Daoy (cell line): ENCODE data around the gene USP32. TPM values are rescaled to one million over a fixed set of nuclear protein-coding genes. Genes with fewer than 3 reads are reported as not detected.
"Not testable (repeated sequence)": the region's sequence is repeated elsewhere in the genome, so short reads cannot be mapped to it uniquely, and the experiment has no call there.

Experiments used
- DNase-seq: peaks from one replicate; pipeline ENCODE4 v3.0.0-alpha.2; 2015; ENCODE audit warnings: low read depth
- total RNA-seq: library from RNA; depleted of rRNA; stranded (reverse); fragments of >200 nt; shearing (Covaris generic); gene quantifications from 2 replicates; pipeline ENCODE4 v1.2.3, GENCODE V29; 2014

Gene USP32
- total RNA-seq, 1 experiment from 2014 or later = 18.4 TPM

DNA sequence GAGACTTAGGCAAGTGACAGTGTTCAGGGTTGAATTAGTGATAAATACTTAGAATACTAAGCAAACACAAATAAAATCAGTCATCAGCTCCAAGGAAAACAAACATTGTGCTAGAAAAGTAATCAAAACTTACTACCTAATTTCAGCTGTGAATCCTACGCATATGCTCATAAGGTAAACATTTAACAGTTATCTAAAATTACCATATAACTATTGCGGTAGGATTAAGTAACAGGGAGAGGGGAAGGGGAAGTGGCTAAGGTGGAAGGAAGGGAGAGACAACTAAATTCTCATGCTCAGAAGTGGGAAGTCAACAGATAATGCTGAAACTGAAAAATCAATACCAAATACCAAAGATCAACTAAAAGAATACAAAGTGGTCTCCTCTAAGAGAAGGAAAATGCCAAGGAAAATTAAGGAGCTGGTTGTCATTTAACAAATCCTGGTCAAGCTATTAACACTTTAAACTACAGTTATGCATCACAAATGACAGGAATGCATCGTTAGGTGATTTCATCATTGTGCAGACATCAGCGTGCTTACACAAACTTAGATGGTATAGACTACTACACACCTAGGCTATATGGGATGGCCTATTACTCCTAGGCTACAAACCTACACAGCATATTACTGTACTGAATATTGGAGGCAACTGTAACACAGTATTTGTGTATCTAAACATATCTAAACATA is 20.0 kb downstream of the USP32 start:
- DNase-seq = no peak

DNA sequence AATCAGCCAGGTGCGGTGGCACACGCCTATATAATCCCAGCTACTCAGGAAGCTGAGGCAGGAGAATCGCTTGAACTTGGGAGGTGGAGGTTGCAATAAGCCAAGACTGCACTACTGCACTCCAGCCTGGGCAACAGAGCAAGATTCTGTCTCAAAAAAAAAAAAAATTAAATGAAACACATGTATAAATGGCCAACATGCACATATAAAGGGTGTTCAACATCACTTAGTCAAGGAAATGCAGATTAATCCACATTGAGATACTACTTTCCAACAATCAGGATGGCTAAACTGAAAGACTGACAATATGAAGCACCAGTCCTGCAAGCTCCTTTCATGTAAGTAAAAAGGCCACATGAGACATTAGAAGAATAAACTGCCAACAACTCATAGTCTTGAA is 20.5 kb downstream of the USP32 start:
- no peak for DNase-seq

DNA sequence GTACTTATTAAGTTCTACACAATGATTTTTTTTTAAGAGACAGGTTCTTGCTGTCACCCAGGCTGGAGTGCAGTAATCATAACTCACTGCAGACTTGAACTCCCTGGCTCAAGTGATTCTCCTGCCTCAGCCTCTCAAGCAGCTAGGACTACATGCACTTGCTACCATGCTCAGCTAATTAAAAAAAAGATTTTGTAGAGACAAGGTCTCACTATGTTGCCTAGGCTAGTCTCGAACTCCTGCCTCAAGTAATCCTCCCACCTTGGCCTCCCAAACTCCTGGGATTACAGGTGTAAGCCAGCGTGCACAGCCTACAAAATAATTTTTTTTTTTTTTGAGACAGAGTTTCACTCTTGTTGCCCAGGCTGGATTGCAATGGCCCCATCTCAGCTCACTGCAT is 22.2 kb downstream of the USP32 start:
- no peak for DNase-seq

DNA sequence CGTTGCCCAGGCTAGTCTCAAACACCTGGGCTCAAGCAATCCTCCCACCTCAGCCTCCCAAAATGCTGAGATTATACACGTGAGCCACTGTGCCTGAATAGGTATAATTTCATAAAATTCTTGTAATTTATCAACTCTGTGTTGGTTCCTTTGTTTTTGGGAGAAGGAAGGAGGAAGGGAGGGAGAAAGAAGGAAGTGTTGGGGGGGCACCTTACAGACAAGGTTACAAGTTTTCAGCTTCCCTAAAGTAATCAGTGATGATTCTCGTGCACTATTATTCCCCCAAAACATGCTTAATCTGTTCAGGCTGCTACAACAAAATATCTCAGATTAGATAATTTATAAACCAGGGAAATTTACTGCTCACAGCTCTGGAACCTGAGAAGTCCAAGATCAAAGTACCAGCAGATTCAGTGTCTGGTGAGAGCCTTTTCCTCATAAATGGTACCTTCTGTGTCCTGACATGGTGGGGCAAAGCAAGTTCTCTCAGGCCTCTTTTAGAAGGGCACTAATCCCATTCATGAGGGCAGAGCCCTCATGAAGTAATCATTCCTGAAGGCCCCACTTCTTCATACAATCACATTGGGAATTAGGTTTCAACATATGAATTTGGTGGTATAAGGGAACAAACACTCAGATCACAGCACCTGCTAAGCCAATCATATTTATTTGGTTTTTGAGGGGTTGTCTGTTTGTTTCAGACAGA is 28.1 kb downstream of the USP32 start:
- no peak for DNase-seq

DNA sequence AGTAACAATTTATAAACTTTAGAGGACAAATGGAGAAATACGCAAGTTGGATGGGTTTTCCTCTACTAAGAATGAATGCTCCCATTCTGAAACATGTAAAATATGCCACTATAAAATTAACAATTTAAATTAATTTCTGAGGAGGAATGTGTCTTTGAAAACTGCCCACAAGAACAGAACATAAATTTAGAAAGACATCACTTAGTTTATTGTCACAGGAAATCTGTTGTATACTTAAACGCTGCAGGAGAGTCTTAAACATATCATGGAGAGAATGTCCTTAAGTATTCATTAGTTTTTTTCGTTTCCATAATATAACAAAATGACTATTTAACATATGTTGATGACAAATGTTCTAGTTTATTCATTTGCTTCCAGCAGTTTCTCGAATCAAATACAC is 29.6 kb downstream of the USP32 start:
- no peak for DNase-seq

DNA sequence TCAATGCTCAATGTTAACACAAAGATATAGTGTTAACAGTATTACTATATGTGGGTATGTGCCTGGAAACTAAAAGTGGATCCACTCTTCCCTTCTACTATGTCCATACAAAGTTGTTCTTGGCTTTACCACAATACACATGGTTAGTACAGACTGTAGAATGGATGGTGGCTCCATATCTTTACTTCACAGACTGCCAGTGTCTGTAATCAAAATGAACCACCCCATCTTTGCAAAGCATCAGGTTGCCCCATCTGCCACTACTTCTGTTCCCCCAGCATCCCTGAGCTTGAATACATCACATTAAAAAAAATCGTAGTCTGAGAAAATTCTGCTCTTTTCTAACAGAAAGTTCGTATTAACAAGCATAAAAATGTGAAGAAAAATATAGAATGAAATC is 30.0 kb downstream of the USP32 start:
- no peak for DNase-seq

DNA sequence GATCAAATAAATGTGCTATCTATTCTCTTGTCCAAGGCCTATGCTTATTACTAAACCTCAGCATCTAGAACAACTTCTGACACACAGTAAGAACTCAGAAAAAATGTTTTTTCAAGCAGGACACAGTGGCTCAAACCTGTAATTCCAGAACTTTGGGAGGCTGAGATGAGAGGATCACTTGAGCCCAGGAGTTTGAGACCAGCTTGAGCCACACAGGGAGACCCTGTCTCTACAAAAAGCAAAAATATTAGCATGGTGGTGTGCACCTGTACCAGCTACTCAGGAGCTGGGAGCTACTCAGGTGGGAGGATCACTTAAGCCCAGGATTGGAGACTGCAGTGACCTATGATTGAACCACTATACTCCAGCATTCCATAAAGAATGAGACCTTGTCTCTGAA is 32.5 kb downstream of the USP32 start:
- DNase-seq = no peak

DNA sequence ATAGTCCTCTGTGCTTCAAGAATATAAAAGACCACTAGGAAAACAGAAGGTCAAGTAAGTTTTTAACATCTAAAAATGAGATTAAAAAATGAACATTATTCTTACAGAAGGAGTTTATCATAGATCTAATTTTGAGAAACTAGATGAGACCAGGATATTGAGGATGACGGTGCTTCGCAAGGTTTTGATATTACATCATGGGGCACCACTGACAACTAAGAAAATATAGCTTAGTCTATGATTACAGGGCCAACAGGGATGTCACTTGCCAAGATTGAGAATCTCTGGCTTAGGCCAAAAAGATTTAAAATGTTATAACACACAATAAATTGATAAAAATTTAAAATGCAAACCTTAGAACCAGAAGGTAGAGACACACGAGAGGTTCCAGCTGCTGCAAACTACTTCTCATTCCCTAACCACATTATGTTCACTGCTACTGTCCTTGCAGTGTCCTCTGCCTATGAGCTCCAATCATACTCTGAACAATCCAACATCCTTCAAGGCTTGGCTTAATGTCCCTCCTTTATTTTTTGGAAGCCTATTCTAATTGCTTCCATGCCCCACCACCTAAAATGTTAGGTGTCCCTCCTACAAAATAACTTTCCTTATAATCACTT is 33.2 kb downstream of the USP32 start:
- DNase-seq = no peak

DNA sequence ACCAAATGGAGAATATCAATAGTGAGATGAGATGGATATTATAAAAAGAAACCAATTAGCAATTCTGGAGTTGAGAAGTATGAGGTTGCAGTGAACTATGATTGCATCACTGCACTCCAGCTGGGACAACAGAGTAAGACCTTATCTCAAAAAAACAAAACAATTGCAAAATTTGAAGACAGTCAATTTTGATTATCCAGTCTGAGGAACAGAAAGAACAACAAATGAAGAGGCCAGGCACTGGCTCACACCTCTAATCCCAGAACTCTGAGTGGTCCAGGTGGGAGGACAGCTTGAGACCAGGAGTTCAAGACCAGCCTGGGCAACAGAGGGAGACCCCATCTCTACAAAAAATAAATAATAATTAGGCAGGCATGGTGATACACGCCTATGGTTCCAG is 35.0 kb downstream of the USP32 start:
- no peak for DNase-seq

DNA sequence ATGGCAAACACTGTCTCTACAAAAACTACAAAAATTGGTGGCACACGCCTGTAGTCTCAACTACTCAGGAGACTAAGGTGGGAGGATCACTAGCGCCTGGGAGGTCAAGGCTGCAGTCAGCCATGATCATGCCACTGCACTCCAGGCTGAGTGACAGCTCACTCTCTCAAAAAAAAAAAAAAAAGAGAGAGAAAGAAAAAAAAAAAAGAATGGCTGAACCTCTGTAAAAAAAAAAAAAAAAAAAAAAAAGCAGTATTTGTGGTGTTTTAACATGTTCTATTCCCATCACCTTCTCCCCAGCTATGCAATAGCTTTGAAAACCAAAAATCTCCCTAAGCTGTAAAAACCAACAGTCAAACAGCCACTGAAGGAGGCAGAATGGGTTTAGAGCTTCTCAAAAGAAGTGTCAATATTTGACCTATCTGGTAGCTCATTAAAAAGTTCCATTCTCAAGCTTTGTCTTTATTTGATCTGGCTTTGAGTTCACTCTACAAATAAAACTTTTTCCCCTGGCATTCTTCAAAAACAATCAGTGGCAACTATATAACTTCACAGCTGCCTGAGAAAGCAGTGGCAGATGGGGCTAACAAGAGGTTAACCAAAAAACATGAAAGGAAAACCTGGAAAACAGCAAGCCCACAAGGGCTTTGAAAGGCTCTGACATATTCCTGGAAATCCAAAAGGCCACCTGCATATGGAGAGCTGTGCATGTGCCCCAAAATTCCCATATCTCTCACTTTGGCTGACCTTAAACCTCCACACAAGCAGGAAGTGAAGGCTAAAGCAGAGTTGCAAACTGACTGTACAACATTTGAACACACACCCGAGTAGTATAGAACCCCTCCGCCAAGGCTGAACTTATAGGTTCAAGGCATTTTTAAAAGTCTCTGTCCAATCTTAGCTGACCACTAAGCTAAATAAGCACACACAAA is 36.0 kb downstream of the USP32 start:
- no peak for DNase-seq

DNA sequence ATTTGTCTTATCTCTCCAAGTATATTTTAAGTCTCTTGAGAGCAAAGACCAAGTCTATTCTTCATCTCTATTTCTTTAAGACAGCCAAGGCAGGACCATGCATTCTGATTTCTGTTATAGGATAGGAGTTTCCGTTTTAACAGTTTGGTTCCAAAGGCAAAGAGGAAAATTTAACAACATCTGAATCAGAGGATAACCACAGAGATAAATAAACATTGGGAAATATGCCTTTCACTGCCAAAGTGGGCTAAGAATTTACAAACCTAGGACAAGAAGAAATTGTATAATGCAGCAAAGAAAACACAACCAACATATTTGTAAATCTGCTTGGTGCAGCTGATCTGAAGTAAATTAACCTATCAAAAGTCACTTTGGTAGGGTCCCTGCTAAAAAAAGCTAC is 37.7 kb downstream of the USP32 start:
- peak; percentile 1 for DNase-seq

DNA sequence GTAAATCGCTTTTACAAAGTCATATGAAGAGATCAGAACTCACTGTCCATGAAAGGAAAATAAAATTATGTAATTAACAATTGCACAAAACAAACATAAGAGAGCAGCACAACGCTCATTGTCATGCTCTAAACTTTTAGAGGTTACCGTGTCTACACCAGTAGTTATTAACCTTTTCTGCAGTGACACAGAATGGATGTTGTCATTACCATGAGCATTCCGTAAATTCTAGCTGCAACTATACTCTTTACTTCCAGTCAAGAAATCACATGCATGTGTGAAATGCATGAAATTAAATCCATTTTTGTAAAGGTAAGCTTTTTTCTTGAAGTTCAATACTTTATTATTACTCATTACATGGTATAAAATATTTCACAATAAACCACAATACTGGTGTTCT is 38.2 kb downstream of the USP32 start:
- DNase-seq = no peak

DNA sequence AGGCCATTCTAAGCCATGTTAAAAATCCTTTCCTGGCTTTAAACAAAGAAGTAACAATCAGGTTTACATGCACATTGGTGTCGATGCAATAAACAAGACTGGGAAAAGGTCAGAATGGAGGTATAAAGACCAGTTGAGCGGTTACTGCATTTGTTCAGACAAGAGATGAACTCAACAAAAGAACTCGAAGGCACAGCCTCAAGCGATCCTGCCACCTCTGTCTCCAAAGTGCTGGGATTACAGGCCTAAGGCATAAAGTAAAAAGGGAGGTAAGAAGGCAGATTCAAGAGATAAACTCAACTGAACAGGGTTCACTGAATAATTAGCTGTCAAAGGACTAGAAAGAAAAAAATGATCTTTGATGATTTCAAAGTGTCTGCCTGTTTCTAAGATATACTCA is 39.4 kb downstream of the USP32 start:
- no peak for DNase-seq

DNA sequence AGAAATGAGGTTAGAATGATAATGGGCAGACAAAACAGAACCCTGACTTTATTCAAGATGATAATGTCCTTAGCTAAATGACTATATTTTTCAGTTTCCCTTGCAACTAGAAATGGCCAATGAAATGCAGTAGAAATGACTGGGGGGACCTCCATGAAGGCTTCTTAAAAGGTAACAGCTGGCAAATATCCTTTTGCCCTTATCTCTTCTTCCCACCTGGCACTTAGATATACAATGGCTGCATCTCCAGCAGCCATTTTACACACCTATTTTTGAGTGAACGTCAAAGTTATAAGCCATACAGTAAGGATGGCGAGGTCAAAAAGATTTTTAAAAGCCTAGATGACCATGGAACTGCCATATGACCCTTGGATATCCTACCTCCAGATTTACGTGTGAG is 39.9 kb downstream of the USP32 start:
- DNase-seq = no peak

DNA sequence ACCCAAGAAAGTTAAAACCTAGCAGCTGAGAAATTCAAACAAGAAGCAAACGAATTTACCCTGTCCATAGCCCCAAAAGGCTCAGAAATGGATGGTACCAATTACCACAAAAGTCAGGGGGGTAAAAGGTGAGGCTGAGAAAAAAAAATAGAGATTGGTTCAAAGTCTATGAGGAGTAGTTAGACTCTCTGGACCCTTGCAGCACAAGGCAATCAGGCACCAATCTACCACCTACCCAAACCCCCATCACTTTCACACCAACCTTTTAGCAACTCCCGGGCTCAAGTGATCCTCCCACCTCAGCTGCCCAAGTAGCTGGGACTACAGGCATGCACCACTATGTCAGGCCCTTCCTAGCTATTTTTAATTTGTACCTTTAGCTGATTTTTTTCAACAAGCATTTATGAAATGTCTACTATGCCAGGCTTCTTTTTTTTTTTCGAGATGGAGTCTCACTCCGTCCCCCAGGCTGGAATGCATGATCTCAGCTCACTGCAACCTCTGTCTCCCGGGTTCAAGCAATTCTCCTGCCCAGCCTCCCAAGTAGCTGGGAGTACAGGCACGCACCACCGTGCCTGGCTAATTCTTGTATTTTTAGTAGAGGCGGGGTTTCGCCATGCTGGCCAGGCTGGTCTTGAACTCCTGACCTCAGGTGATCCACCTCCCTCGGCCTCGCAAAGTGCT is 40.8 kb downstream of the USP32 start:
- no peak for DNase-seq

DNA sequence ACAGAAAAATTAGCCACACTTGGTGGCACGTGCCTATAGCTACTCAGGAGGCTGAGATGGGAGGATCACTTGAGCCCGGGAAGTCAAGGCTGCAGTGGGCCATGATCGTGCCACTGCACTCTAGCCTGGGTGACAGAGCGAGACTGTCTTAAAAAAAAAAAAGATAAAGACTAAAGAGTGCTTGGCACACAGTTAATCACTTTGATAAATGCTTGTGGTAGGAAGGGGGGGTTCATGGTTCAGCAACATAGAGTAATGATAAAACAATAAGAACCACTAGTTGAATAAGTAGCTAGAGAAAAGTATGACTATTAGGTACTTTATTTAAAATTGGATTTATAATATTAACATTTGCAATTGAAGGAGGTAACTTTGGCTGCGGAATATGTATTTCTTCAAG is 43.3 kb downstream of the USP32 start:
- no peak for DNase-seq

DNA sequence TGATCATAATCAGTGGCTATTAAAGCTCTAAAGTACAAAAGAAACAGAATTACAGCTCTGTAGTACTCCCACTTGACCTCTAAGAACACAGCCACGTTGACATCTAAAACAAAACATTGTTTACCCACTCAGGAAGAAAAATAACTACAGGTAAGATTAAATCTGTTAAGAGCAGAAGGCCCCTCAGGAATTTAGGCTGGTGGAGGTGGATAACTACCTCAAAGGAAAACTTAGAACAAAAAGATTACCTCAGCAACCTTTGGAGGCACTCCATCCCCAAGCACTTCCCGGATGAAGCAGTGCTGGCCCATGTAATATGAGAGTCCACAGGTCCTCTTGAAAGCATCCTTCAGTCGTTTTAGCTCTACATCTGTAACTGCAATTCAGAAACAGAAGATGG is 46.7 kb downstream of the USP32 start:
- no peak for DNase-seq

DNA sequence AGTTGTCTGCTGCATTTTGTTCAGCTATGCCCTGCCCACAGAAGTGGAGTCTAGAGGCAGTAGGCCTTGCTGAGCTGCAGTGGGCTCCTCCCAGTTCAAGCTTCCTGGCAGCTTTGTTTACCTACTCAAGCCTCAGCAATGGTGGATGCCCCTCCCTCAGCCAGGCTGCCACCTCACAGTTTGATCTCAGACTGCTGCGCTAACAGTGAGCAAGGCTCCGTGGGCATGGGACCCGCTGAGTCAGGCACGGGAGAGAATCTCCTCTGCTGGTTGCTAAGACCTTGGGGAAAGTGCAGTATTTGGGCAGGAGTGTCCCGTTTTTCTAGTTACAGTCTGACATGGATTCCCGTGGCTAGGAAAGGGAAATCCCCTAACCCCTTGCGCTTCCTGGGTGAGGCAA is 49.4 kb downstream of the USP32 start:
- DNase-seq = not testable (repeated sequence)

DNA sequence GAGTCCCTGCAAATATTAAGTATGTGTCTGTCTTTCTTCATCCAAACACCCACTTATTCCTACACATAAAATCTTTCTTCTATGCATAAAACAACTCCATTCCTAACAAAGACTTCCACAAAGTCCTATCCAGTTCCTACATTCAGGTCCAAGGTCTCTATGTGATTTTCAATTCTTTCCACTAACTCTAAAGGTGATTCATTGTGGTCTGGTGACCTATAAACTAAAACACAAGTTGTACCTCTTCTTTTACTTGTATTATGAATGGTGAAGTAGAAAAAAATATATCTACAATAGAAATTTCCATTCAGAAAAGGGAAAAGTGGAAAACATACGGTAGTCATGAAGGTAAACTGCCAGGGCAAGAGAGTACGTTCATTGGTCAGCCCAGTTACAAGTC is 56.6 kb downstream of the USP32 start:
- DNase-seq = no peak

DNA sequence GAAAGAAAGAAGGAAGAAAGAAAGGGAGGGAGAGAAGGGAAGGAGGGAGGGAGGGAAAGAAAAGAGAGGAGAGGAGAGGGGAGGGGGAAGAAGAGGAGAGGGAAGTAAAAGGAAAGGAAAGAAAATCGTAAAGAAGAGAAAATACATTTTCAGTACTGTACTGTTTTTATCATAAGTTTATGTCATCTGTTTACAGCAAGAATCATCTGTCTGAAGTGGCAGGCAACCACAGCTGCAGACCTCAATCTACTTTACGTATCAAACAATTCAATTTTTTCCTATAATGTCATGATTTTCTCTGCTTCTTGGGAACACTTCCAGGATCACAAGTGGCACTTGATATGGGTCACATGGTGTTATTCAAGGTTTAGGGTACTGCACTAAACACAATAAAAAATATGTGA is 58.3 kb downstream of the USP32 start:
- DNase-seq = no peak

DNA sequence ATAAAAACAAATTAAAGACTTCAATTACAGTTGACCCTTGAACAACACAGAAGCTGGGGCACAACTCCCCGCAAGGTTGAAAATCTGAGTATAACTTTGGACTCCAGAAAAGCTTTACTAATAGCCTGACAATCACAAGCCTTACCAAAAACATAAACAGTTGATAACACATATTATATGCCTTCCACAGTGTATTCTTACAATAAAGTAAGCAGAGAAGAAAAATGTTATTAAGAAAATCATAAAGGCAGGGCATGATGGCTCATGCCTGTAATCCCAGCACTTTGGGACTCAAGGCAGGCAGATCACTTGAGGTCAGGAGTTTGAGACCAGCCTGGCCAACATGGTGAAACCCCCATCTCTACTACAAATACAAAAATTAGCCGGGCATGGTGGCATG is 58.9 kb downstream of the USP32 start:
- DNase-seq = not testable (repeated sequence)

DNA sequence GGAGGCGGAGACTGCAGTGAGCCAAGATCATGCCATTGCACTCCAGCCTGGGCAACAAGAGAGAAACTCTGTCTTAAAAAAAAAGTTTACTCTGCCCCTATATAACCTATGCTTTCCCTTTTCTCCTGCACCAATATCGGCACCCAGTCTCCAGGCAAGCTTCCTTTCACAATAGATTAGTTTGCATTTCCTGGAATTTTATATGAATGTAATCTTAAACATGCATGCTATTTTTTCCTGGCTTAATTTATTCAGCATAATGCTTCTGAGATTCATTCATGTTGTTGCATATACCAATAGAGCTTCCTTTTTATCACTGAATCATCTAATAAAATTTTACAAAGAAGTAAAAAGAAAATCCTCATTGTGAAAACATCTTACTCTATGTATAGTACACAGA is 59.4 kb downstream of the USP32 start:
- no peak for DNase-seq
